GM18502 (cell line): Measurements from ENCODE around the gene KATNA1.

Source experiments
- ATAC-seq: cut with Tn5 transposase; IDR thresholded peaks from one replicate; pipeline ENCODE4 v1.9.1; 2021; ENCODE audit warnings: mild to moderate bottlenecking; ENCODE audit not compliant: unreplicated experiment, poor library complexity

The KATNA1 gene

GRCh38 chr6:149545258-149545753 lies 103.2 kb downstream of the KATNA1 start:
- peak; percentile 33 for ATAC-seq
